MM.1S (cell line): ENCODE data around the gene COX4I1.

ENCODE experiments used
- EZH2 ChIP-seq: fragments of 300-600 bp; sonication (generic); optimal IDR thresholded peaks from 2 replicates; pipeline ENCODE3; 2017; ENCODE audit warnings: low read depth, mild to moderate bottlenecking, antibody characterized with exemption, low read length, mixed read lengths
- TF ChIP-seq, protein P1 (sequence below): fragments of 300-600 bp; sonication (generic); IDR thresholded peaks from 2 replicates; pipeline ENCODE4 v1.5.1; 2016; ENCODE audit warnings: antibody characterized with exemption, low read length, mixed read lengths

DNA sequence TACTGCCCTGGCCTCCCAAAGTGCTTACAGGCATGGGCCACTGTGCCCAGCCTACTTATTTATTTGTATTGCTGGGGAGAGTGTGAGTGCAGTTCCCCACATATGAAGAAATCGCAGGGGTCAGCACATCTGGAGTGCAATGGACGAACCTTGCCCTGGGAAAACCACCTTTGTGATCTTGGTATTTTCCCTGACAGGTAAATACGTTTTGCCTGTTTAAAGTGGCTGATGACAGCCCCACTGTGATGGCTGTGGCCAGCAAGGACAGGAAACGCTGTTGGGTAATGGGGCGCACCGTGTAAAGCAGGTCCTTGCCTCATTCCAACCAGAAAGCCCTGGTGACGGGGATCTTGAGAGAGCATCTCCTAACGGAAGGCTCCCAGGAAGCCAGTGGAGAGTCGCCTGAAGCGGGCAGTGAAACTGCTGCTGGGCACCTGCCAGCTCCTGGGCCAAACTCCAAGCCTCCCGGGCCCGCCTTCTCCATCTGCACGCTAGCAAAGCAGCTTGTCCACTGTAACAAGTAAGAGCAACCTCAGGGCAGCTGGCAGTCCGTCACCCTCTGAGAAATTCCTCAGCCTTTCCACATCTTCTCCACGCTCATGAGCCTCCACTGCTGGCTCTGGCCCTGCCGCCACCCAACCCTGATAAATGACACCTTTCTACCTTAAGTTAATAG lies 17.7 kb upstream of the COX4I1 start:
- TF ChIP-seq, protein P1, sequence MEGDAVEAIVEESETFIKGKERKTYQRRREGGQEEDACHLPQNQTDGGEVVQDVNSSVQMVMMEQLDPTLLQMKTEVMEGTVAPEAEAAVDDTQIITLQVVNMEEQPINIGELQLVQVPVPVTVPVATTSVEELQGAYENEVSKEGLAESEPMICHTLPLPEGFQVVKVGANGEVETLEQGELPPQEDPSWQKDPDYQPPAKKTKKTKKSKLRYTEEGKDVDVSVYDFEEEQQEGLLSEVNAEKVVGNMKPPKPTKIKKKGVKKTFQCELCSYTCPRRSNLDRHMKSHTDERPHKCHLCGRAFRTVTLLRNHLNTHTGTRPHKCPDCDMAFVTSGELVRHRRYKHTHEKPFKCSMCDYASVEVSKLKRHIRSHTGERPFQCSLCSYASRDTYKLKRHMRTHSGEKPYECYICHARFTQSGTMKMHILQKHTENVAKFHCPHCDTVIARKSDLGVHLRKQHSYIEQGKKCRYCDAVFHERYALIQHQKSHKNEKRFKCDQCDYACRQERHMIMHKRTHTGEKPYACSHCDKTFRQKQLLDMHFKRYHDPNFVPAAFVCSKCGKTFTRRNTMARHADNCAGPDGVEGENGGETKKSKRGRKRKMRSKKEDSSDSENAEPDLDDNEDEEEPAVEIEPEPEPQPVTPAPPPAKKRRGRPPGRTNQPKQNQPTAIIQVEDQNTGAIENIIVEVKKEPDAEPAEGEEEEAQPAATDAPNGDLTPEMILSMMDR, result no peak
- TF ChIP-seq EZH2, result no peak
